HAP-1 (cell line): ENCODE measurements around the gene DLGAP1.
A peak's percentile ranks its signal among the peaks of the same experiment; 100 is the strongest.
"Not testable (repeated sequence)": the region's sequence is repeated elsewhere in the genome, so short reads cannot be mapped to it uniquely, and the experiment has no call there.

Experiments used
- DNase-seq, 2 experiments: peaks; one replicate each; pipeline ENCODE4 v3.0.0-alpha.2; 2016 to 2020; ENCODE audit warnings: low spot score in 2 of 2
- H3K27me3 ChIP-seq: fragments of 250-450 bp; sonication (Bioruptor Pico); 2 replicates; pipeline ENCODE4 v1.5.1; 2020; ENCODE audit warnings: low read depth, mild to moderate bottlenecking, moderate library complexity
- H3K36me3 ChIP-seq: fragments of 250-450 bp; sonication (Bioruptor Pico); replicated peaks from 2 replicates; pipeline ENCODE4 v1.5.1; 2020; ENCODE audit warnings: mild to moderate bottlenecking
- H3K4me1 ChIP-seq: fragments of 250-450 bp; sonication (Bioruptor Pico); 2 replicates; pipeline ENCODE4 v1.5.1; 2020; ENCODE audit warnings: mild to moderate bottlenecking
- H3K4me3 ChIP-seq: fragments of 250-450 bp; sonication (Bioruptor Pico); 2 replicates; pipeline ENCODE4 v1.5.1; 2020; ENCODE audit warnings: mild to moderate bottlenecking, moderate library complexity
- H3K9me3 ChIP-seq: fragments of 250-450 bp; sonication (Bioruptor Pico); 2 replicates; pipeline ENCODE4 v1.5.1; 2020; ENCODE audit warnings: mild to moderate bottlenecking, moderate library complexity
- in situ Hi-C: fragments of 300-500 bp; cut with MboI; formaldehyde crosslinking; loops from 3 replicates; pipeline ENCODE4 v1.14.3; 2020; ENCODE audit warnings: low sequenced_read_pairs, inconsistent platforms, mixed read lengths

DLGAP1 gene

DNA sequence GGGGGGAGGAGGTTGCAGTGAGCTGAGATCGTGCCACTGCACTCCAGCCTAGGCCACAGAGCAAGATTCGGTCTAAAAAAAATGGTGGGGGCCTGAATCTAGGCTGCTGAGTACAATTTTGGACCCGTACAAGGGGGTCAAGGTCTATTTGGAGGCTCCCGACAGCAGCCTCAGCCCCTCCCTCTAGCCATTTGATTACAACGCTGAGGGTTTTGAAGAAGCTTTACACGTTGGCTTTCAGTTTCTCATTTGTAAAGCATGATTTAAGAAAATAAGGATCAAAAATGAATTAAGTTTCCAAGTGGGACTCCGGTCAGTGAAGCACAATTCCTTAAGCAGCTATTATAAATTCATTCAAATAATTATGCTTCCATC lies 871.2 kb downstream of the DLGAP1 start:
- in situ Hi-C loops = no loop called here
- Histone ChIP-seq H3K4me3 (no peak overlapping the region), H3K9me3 (no peaks in the 10 kb centered on the region), H3K27me3 (no peaks in the 10 kb centered on the region), H3K4me1 (0 out of 2 replicates have a peak, but pooled peaks cover 4% of the 10 kb centered on the region), H3K36me3 (no peaks in the 10 kb centered on the region)
- DNase-seq = no peak

DNA sequence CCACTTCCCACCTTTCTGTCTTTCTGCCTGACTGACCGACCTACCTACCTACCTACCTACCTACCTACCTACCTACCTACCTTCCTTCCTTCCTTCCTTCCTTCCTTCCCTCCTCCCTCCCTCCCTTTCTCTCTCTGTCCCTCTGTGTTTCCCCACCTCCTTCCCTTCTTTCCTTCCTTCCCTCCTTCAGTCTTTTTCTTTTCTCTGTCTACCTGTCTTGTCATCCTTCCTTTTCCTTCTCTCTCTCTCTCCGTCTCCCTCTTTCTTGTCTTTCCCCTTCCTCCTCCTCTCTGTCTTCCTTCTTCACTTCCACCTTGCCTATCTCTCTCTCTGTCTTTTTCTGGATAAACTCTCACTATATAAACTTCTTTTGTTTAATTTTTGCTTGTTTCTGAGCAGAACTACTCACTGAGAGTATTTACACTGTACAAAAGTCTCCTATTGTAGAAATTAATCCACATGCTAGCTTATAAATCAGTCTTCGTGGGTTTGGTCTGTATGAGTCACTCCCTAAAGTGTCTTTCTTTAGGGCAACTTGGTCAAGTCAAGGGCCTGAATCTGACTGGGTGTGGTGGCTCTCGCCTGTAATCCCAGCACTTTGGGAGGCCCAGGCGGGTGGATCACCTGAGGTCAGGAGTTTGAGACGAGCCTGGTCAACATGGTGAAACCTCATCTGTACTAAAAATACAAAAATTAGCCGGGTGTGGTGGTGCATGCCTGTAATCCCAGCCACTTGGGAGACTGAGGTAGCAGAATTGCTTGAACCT lies 871.8 kb downstream of the DLGAP1 start:
- H3K27me3 ChIP-seq, H3K9me3 ChIP-seq, in situ Hi-C loops, H3K4me3 ChIP-seq, H3K4me1 ChIP-seq, DNase-seq, H3K36me3 ChIP-seq: not testable (repeated sequence)

DNA sequence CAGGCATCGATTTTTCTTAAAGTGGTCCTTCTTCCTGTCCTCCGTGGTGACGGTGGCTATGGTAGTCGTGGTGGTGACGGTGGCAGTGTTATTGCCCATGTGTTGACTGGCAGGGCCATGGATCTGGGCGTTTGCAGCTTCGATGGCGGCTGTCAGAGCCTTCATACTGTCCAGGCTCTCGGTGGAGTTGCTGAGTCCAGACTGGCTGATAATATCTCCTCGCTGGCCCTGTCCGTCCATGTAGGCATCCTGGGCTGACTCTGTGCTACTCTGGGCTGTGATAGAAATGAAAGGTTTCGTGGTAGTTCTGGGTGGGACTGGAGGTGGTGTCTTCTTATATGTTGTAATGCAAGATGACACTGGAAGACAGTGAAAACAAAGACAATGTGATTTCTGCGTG lies 873.2 kb downstream of the DLGAP1 start:
- Histone ChIP-seq H3K4me1 (0 out of 2 replicates have a peak, but pooled peaks cover 4% of the 10 kb centered on the region), H3K36me3 (no peaks in the 10 kb centered on the region), H3K4me3 (no peak overlapping the region), H3K9me3 (no peaks in the 10 kb centered on the region), H3K27me3 (no peaks in the 10 kb centered on the region)
- in situ Hi-C loops = no loop called here
- no peak for DNase-seq

DNA sequence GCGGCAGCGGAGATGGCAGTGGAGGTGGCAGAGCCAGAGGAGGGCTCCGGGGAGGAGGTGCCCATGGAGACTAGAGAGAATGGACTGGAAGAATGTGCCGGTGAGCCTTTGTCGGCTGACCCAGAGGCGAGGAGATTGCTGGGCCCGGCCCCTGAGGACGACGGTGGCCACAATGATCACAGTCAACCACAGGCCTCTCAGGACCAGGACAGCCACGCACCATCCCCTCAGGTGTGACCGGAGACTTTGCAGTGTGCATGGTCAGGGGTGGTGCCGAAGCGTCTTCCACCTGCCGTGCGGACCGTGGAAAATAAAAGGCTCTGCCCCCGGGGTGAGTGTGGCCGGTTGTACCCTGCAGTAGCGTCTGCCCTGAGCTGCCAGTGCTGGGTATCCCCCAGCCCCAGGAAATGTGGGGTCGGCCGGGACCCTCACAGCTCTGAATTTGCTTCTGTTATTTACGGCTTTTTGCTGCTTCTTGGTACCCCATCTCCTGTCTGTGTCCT lies 874.5 kb downstream of the DLGAP1 start:
- H3K4me1 ChIP-seq, DNase-seq, H3K27me3 ChIP-seq, H3K4me3 ChIP-seq, in situ Hi-C loops, H3K9me3 ChIP-seq, H3K36me3 ChIP-seq: not testable (repeated sequence)

DNA sequence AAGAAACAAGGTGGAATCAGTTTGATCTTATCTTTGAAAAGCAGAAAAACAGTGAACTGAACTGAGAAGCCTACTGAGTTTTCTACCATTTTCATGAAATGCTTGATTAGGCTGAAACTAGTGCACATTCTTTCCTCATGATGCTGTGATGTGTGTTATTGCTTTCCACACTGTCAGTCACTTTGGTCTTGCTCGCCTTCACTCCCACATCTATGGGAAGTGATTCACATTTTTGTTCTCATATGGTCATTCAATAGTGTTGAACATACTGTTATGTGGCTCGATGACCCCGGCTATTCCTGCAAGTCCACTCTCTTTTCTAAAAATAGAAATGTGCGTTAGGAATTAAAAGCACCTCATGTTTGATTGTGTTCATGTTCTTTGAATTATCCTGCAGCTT lies 875.4 kb downstream of the DLGAP1 start:
- in situ Hi-C loops = no loop called here
- H3K36me3 ChIP-seq = no peaks in the 10 kb centered on the region
- DNase-seq = no peak
- no peak overlapping the region for H3K4me3 ChIP-seq
- no peaks in the 10 kb centered on the region for H3K9me3 ChIP-seq
- no peaks in the 10 kb centered on the region for H3K4me1 ChIP-seq
- no peaks in the 10 kb centered on the region for H3K27me3 ChIP-seq

DNA sequence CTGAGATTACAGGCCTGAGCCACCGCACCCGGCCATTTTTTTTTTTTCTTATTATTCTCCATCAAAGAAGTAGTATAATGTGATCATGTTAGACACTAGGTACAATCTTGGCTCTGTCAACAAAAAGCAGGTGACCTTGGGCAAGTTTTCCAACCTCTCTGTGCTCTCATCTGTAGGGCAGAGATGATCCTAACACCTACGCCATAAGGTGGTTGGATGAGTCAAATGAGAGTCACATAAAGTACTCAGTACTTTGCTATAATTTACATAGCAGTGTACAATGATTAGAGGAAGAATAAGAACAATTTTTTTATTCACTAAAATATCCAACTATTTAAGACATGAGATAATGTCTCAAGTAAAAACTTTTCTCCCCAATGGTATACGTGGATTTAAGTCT lies 876.5 kb downstream of the DLGAP1 start:
- no peak for DNase-seq
- in situ Hi-C loops = no loop called here
- no peaks in the 10 kb centered on the region for H3K27me3 ChIP-seq

DNA sequence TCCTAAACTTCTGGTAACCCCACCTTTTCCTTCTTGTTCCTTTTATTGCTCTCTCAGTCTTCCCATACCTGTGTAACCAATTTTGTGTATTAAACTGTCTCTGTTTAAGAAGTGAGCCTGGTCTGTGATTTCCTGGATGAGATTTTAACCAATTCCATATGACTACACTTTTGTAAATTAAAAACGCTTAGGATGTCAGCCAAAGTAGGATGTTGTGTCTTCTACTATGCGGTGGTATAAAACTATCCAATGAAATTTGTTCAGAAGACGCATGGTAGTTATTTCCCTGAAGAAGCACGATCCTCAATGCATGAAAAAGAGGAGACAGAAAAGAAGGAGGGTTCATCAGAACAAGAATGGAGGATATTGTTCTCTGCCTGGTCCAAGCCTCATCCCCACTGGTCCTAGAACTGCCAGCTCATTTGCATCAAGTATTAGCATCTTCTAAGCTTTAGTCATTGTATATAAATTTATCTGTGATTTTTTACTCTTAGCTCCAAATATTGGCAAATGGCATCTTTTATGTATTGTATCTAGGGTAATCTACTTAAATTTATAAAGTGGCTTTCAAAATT lies 877.7 kb downstream of the DLGAP1 start:
- in situ Hi-C loops = no loop called here
- Histone ChIP-seq H3K36me3 (no peaks in the 10 kb centered on the region), H3K4me3 (no peak overlapping the region), H3K9me3 (no peaks in the 10 kb centered on the region), H3K4me1 (no peaks in the 10 kb centered on the region), H3K27me3 (no peaks in the 10 kb centered on the region)
- no peak for DNase-seq

More for the DNA sequence above, 876.5 kb downstream of the DLGAP1 start:
- no peaks in the 10 kb centered on the region for H3K36me3 ChIP-seq
- H3K4me3 ChIP-seq = no peak overlapping the region
- no peaks in the 10 kb centered on the region for H3K4me1 ChIP-seq
- H3K9me3 ChIP-seq = no peaks in the 10 kb centered on the region

DNA sequence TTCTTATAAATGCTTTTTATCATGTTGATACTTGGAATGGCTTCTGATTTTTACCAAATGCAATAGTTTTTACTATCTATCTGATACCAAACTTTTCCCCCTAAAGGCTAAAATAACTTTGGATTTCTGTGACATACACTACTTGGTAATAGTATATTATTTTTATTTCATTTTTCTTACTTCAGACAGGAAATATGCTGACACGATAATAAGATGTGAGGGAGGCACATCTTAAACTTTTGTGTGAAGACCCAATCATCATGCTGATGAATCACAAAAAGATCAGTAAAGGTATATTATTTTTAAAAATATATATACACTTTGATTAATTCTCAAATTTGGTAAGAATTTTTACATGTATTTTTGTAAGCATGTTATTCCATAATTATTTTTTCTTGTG lies 882.3 kb downstream of the DLGAP1 start:
- in situ Hi-C loops = no loop called here
- no peaks in the 10 kb centered on the region for H3K9me3 ChIP-seq

DNA sequence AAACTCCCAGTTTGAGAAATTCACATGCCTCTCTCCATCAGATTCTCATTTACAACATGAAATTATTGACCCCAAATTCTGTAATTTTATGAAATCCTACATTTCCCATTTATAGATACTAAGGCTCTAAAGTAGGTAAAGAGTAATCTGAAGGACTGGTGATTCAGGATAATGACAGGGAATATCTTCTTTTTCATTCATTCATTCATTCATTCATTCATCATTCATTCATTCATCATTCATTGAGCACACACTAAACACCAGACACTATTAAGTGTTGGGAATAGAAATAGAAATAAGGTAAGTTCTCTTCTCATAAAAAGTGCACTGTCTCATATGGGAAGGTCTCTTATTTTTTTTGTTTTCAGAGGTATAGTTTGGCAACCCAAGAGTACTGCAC lies 888.3 kb downstream of the DLGAP1 start:
- no peaks in the 10 kb centered on the region for H3K36me3 ChIP-seq
- no peak overlapping the region for H3K4me3 ChIP-seq
- H3K4me1 ChIP-seq = no peaks in the 10 kb centered on the region
- in situ Hi-C loops = no loop called here
- DNase-seq = no peak
- H3K27me3 ChIP-seq = no peaks in the 10 kb centered on the region
- no peaks in the 10 kb centered on the region; the same call in 1 of the 2 replicates for H3K9me3 ChIP-seq

More for the DNA sequence above, 882.3 kb downstream of the DLGAP1 start:
- no peaks in the 10 kb centered on the region for H3K4me1 ChIP-seq
- no peak overlapping the region for H3K4me3 ChIP-seq
- H3K27me3 ChIP-seq = no peaks in the 10 kb centered on the region
- H3K36me3 ChIP-seq = no peaks in the 10 kb centered on the region
- no peak for DNase-seq

DNA sequence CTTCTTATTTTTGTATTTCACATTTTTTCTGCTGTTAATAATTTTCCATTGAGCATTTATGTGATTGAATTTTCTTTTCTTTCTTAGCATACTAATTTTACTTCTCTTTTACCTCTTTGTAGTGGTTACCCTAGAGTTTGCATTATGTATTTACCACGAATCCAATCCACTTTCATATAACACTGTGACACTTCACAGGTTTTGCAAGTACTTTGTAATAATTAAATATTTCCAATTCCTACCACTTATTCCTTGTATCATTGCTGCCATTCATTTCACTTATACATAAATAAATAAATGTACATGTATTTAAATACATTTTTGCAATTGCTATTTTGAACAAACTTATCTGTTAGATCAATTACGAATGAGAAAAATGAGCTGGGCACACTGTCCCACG lies 894.4 kb downstream of the DLGAP1 start:
- H3K27me3 ChIP-seq = no peaks in the 10 kb centered on the region
- in situ Hi-C loops = no loop called here
- no peaks in the 10 kb centered on the region; the same call in 1 of the 2 replicates for H3K4me1 ChIP-seq
- no peaks in the 10 kb centered on the region; the same call in 1 of the 2 replicates for H3K9me3 ChIP-seq
- H3K4me3 ChIP-seq = no peak overlapping the region
- H3K36me3 ChIP-seq = no peaks in the 10 kb centered on the region
- no peak for DNase-seq

DNA sequence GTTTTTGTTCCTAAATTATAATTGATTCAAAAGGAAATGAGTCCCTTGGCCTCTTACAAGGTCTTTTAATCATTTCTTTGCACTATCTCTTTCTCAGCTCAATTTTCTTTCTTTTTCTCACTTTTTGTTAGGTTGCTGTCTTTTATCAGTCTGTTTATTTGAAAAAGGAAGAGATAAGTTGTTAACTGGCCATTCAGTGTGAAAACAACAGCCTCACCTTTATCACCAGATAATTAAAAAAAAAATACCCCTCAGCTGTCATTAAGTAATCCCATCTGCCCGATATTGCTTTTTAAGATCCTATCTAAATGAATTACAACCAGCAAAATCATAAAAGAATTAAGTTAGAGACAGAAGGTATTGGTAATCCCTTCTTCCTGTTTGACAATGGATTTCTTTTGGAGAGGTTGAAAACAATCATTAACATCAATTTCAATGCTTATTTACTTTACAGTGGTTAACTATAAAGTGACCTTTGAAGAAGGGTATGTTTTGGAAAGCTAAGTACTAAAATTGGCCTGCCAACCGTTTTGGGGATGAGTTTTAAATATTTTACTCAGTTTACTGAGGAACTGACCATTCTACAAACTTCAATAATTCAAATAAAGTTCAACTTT lies 900.2 kb downstream of the DLGAP1 start:
- Histone ChIP-seq H3K36me3 (no peaks in the 10 kb centered on the region), H3K9me3 (no peaks in the 10 kb centered on the region), H3K27me3 (no peaks in the 10 kb centered on the region), H3K4me1 (peaks cover 4% of the 10 kb centered on the region; the same call in 1 of the 2 replicates), H3K4me3 (no peak overlapping the region)
- DNase-seq = peak in 1 of 2 experiments; percentile 29
- in situ Hi-C loops = no loop called here

DNA sequence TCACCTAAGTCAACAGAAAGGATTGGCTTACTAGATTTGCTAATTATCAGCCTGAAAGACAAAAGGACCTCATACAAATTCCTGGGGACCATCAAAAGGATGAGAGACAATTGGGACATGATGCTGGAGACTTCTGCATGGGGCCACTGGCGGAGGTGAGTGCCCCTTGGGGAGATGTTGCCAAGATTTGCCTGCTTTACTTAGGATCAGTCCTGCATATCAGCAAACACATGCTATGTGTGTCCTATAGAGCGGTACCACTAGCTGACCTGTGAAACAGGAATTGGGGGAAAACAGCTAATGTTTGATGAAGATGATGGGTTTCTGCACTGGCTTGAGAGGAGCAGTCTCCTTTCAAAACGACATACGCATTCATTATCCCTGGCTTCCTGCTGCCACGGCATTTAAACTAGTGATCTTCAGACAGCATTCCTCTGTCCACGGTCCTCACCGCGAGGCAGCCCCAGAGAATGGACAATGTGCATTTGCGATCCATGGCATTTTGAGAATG lies 901.0 kb downstream of the DLGAP1 start:
- peaks cover 4% of the 10 kb centered on the region; the same call in 1 of the 2 replicates for H3K4me1 ChIP-seq
- in situ Hi-C loops = no loop called here
- no peak overlapping the region for H3K4me3 ChIP-seq
- DNase-seq = peak in 1 of 2 experiments; percentile 25
- H3K27me3 ChIP-seq = no peaks in the 10 kb centered on the region
- H3K9me3 ChIP-seq = no peaks in the 10 kb centered on the region
- no peaks in the 10 kb centered on the region for H3K36me3 ChIP-seq

DNA sequence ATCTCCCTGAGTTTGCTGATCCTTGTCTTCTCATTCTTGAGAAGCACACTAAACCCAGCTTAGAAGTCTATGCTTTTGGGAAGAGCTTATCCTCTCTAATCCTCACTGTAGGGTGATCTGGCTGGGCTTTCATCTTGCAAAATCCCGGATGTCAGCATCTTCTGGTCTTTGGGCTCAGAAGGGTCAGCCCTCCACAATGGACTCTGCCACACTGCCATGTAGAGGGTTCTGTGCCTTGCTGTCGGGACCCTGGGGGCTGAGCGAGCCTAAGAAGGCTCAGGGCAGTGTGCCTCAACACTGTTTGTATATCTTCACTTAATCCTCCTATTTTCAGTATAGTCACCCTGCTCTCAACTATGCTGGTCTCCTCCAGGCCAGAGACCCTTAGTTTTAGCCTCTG lies 902.8 kb downstream of the DLGAP1 start:
- H3K4me1 ChIP-seq = peaks cover 4% of the 10 kb centered on the region; the same call in 1 of the 2 replicates
- H3K27me3 ChIP-seq = no peaks in the 10 kb centered on the region
- H3K9me3 ChIP-seq = no peaks in the 10 kb centered on the region
- no peak for DNase-seq
- no peaks in the 10 kb centered on the region for H3K36me3 ChIP-seq
- in situ Hi-C loops = no loop called here
- no peak overlapping the region for H3K4me3 ChIP-seq
